CD4-positive, CD25-positive, alpha-beta regulatory T cell (primary cell): ENCODE results near the gene STAT3. TPM values are rescaled to one million over a fixed set of nuclear protein-coding genes. Genes with fewer than 3 reads are reported as not detected.
"Not testable (repeated sequence)": the region's sequence is repeated elsewhere in the genome, so short reads cannot be mapped to it uniquely, and the experiment has no call there.

Experiments used
- ATAC-seq, 2 donors: fragments of 150-1000 bp; cut with Tn5 transposase; one replicate each; pipeline ENCODE4 v1.10.0; 2021; ENCODE audit warnings: low read depth in 2 of 2, moderate number of reproducible peaks in 2 of 2, moderate library complexity in 1 of 2
- DNase-seq, 3 donors: peaks; one replicate each; pipeline versions ENCODE4 v3.0.0 to v3.0.0-alpha.2; 2012 to 2022; ENCODE audit warnings: mixed read lengths in 1 of 3
- H3K27ac ChIP-seq: one replicate; pipeline ENCODE4 v1.7.0; 2013; ENCODE audit warnings: mild to moderate bottlenecking, low read length; ENCODE audit not compliant: insufficient read depth, poor library complexity, severe bottlenecking
- H3K27me3 ChIP-seq: one replicate; pipeline ENCODE4 v1.7.0; 2013; ENCODE audit warnings: low read length; ENCODE audit not compliant: control insufficient read depth, insufficient read depth
- H3K36me3 ChIP-seq: one replicate; pipeline ENCODE4 v1.7.0; 2013; ENCODE audit warnings: mild to moderate bottlenecking, low read length, moderate library complexity; ENCODE audit not compliant: control insufficient read depth, insufficient read depth
- H3K4me1 ChIP-seq: 2 replicates; pipeline ENCODE4 v1.7.0; 2013; ENCODE audit warnings: mild to moderate bottlenecking, low read length; ENCODE audit not compliant: insufficient read depth, control insufficient read depth, poor library complexity, severe bottlenecking
- H3K4me3 ChIP-seq: one replicate; pipeline ENCODE4 v1.7.0; 2013; ENCODE audit warnings: low read depth, mild to moderate bottlenecking, low read length, moderate library complexity
- H3K9me3 ChIP-seq, 2 experiments: 1 replicate in 1 of 2; 2 replicates in 1 of 2; pipeline ENCODE4 v1.7.0; 2013; ENCODE audit warnings: low read length in 2 of 2, mild to moderate bottlenecking in 1 of 2, moderate library complexity in 1 of 2; ENCODE audit not compliant: control insufficient read depth in 2 of 2
- H3K27ac Mint-ChIP-seq, 3 donors: one replicate each; pipeline ENCODE4 v1.8.0; 2020 to 2022; ENCODE audit warnings: mild to moderate bottlenecking in 3 of 3, mixed read lengths in 3 of 3, moderate library complexity in 2 of 3
- H3K27me3 Mint-ChIP-seq: one replicate; pipeline ENCODE4 v1.8.0; 2022; ENCODE audit warnings: mild to moderate bottlenecking, mixed read lengths
- H3K36me3 Mint-ChIP-seq: one replicate; pipeline ENCODE4 v1.8.0; 2020; ENCODE audit warnings: mixed read lengths
- H3K4me1 Mint-ChIP-seq, 4 donors: one replicate each; pipeline ENCODE4 v1.8.0; 2020 to 2022; ENCODE audit warnings: mixed read lengths in 4 of 4, mild to moderate bottlenecking in 1 of 4
- H3K4me3 Mint-ChIP-seq, 4 donors: one replicate each; pipeline ENCODE4 v1.8.0; 2020 to 2022; ENCODE audit warnings: mild to moderate bottlenecking in 4 of 4, mixed read lengths in 4 of 4, moderate library complexity in 3 of 4
- H3K9me3 Mint-ChIP-seq, 7 donors: one replicate each; pipeline ENCODE4 v1.8.0; 2020 to 2022; ENCODE audit warnings: mixed read lengths in 7 of 7, mild to moderate bottlenecking in 3 of 7, moderate library complexity in 2 of 7
- polyA plus RNA-seq, 4 donors: library from polyadenylated mRNA; unstranded; fragments of 300-500 nt; fragmentation: Illumina TruSeq; gene quantifications; one replicate each; pipeline ENCODE4 v1.2.3, GENCODE V29; 2021
- total RNA-seq: library from RNA; stranded (reverse); gene quantifications from one replicate; pipeline ENCODE4 v1.2.3, GENCODE V29; 2022

The STAT3 gene
- total and polyA plus RNA-seq, 5 donors from 2014 or later = 100 to 262 (median 122) TPM

DNA sequence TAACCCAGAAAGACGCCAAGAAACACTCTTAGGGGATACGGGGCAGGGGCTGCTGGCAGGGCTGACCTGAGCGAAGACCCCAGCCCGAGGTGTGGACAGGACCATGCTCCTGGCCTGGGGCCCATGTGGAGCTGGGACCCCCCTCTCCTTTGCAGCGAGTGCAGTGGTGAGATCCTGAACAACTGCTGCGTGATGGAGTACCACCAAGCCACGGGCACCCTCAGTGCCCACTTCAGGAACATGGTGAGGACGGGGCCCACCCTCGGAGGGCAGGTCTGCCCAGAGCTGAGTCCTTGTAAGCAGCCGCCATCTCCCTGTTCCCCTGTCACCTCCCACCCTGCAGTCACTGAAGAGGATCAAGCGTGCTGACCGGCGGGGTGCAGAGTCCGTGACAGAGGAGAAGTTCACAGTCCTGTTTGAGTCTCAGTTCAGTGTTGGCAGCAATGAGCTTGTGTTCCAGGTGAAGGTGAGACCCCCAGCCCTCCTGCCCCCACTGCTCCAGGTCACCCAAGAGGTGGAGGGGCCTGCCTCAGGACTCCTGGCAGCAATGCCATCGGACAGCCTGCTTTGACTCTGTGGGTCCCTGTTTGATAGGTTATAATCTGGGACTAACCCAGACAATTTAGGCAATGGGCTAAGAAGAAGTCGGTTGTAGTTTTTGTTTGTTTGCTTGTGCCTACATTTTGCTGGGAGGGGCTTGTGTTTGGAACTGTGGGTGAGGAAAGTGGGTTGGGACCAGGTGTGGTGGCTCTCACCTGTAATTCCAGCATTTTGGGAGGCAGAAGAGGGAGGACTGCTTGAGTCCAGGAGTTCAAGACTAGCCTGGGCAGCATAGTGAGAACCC, 83.8 kb downstream of the STAT3 start:
- Histone ChIP-seq H3K4me3 (no peak overlapping the region), H3K4me1 (no peaks in the 10 kb centered on the region), H3K9me3 (no peaks in the 10 kb centered on the region), H3K27me3 (no peaks in the 10 kb centered on the region), H3K36me3 (peaks cover 77% of the 10 kb centered on the region), H3K27ac (no peak overlapping the region)
- Mint-ChIP-seq H3K27ac (peak overlapping the region in 1 of 3 donors; percentile 91), H3K36me3 (peaks cover 48% of the 10 kb centered on the region), H3K27me3 (no peaks in the 10 kb centered on the region), H3K4me3 (no peak overlapping the region), H3K4me1 (peaks cover 0 to 8% (median 2%) of the 10 kb centered on the region in 4 donors), H3K9me3 (no peaks in the 10 kb centered on the region)
- DNase-seq (no peak), ATAC-seq (no peak)

- H3K4me1 Mint-ChIP-seq = peaks cover 0 to 8% (median 1%) of the 10 kb centered on the region in 4 donors
- no peaks in the 10 kb centered on the region for H3K9me3 Mint-ChIP-seq
- Histone ChIP-seq H3K4me3 (no peak overlapping the region), H3K4me1 (no peaks in the 10 kb centered on the region), H3K27ac (no peak overlapping the region), H3K9me3 (no peaks in the 10 kb centered on the region), H3K27me3 (no peaks in the 10 kb centered on the region), H3K36me3 (peaks cover 72% of the 10 kb centered on the region)
- peaks cover 48% of the 10 kb centered on the region for H3K36me3 Mint-ChIP-seq
- H3K27me3 Mint-ChIP-seq = no peaks in the 10 kb centered on the region
- H3K27ac Mint-ChIP-seq = peak overlapping the region in 1 of 3 donors; percentile 91
- no peak for ATAC-seq
- H3K4me3 Mint-ChIP-seq = no peak overlapping the region
- no peak for DNase-seq
Measured at GRCh38 chr17:42303694-42304093, 84.5 kb downstream of the STAT3 start.

GRCh38 chr17:42301022-42301421, 87.2 kb downstream of the STAT3 start:
- no peak overlapping the region for H3K4me3 Mint-ChIP-seq
- H3K4me3 ChIP-seq = no peak overlapping the region
- H3K27me3 Mint-ChIP-seq = no peaks in the 10 kb centered on the region
- ATAC-seq (no peak), DNase-seq (no peak)
- no peak overlapping the region for H3K27ac ChIP-seq
- H3K9me3 ChIP-seq = no peaks in the 10 kb centered on the region
- peaks cover 62% of the 10 kb centered on the region for H3K36me3 ChIP-seq
- no peaks in the 10 kb centered on the region for H3K9me3 Mint-ChIP-seq
- peaks cover 0 to 10% (median 5%) of the 10 kb centered on the region in 4 donors for H3K4me1 Mint-ChIP-seq
- no peaks in the 10 kb centered on the region for H3K27me3 ChIP-seq
- H3K27ac Mint-ChIP-seq = no peak overlapping the region
- no peaks in the 10 kb centered on the region for H3K4me1 ChIP-seq
- peaks cover 38% of the 10 kb centered on the region for H3K36me3 Mint-ChIP-seq

GRCh38 chr17:42299913-42300312, 88.3 kb downstream of the STAT3 start:
- H3K4me1 ChIP-seq, H3K4me3 Mint-ChIP-seq, H3K4me3 ChIP-seq, H3K27ac ChIP-seq, H3K9me3 ChIP-seq, H3K9me3 Mint-ChIP-seq, H3K27me3 Mint-ChIP-seq, H3K27ac Mint-ChIP-seq, ATAC-seq, H3K27me3 ChIP-seq, DNase-seq: not testable (repeated sequence)
- H3K36me3 ChIP-seq = peaks cover 65% of the 10 kb centered on the region
- Mint-ChIP-seq H3K36me3 (peaks cover 47% of the 10 kb centered on the region), H3K4me1 (peaks cover 0 to 17% (median 12%) of the 10 kb centered on the region in 4 donors)

DNA sequence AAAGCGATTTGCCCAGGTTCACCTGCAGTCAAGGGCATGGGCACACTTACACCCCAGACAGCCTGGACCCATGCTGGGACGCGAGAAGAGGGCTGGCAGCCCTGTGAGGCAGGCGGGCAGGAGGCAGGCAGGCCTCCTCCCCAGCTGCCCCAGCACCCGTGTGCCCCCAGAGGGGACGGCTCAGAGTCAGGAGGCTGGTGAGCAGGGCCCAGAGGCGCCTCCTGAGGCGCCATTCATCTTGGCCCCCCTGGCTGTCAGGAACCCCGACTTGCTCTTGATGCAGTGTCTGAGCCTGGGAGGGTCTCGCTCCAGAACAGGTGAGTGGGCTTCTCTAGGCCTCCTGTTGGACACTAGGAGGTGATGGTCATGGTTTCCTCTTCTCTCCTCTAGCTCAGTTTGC, 88.9 kb downstream of the STAT3 start:
- H3K27ac ChIP-seq, H3K27me3 Mint-ChIP-seq, H3K27ac Mint-ChIP-seq, ATAC-seq, DNase-seq, H3K4me3 ChIP-seq, H3K9me3 Mint-ChIP-seq, H3K9me3 ChIP-seq, H3K4me3 Mint-ChIP-seq, H3K4me1 ChIP-seq, H3K27me3 ChIP-seq: not testable (repeated sequence)
- peaks cover 45% of the 10 kb centered on the region for H3K36me3 Mint-ChIP-seq
- H3K4me1 Mint-ChIP-seq = peaks cover 0 to 19% (median 12%) of the 10 kb centered on the region in 4 donors
- H3K36me3 ChIP-seq = peaks cover 65% of the 10 kb centered on the region

- DNase-seq, H3K27ac Mint-ChIP-seq, H3K4me1 ChIP-seq, H3K27me3 Mint-ChIP-seq, H3K9me3 ChIP-seq, ATAC-seq, H3K4me3 Mint-ChIP-seq, H3K4me3 ChIP-seq, H3K27me3 ChIP-seq, H3K9me3 Mint-ChIP-seq, H3K27ac ChIP-seq: not testable (repeated sequence)
- Mint-ChIP-seq H3K36me3 (peaks cover 40% of the 10 kb centered on the region), H3K4me1 (peaks cover 0 to 28% (median 18%) of the 10 kb centered on the region in 4 donors)
- peaks cover 60% of the 10 kb centered on the region for H3K36me3 ChIP-seq
Measured at GRCh38 chr17:42297775-42298174, 90.5 kb downstream of the STAT3 start.

DNA sequence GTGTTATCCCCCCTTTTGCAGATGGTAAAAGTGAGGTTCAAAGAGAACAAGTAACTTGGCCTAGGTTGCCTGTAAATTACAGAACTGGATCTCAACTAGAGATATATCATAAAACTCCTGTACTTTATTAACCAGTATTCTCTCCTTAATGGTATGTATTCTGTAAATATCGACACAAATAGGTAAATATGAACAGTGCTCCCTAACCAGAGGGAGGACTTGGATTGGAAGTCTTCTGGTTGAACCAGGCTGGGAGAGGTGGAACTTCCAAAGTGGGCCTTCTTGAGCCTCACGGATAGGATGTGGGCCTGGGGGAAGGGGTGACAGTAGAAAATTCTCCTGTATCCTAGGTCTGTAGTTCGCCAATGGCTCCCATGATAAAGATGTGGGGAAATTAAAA, 92.2 kb downstream of the STAT3 start:
- no peaks in the 10 kb centered on the region for H3K27me3 Mint-ChIP-seq
- no peak overlapping the region for H3K4me3 Mint-ChIP-seq
- H3K27ac ChIP-seq = no peak overlapping the region
- ATAC-seq (no peak), DNase-seq (no peak)
- H3K9me3 ChIP-seq = no peaks in the 10 kb centered on the region
- H3K9me3 Mint-ChIP-seq = no peaks in the 10 kb centered on the region
- H3K27me3 ChIP-seq = no peaks in the 10 kb centered on the region
- H3K36me3 ChIP-seq = peaks cover 52% of the 10 kb centered on the region
- H3K36me3 Mint-ChIP-seq = peaks cover 34% of the 10 kb centered on the region
- peaks cover 2 to 28% (median 23%) of the 10 kb centered on the region in 4 donors for H3K4me1 Mint-ChIP-seq
- H3K27ac Mint-ChIP-seq = peak overlapping the region in 1 of 3 donors; percentile 51
- H3K4me3 ChIP-seq = no peak overlapping the region
- H3K4me1 ChIP-seq = no peaks in the 10 kb centered on the region
